ENCODE data around the gene EPHA5. TPM values are rescaled to one million over a fixed set of nuclear protein-coding genes. Genes with fewer than 3 reads are reported as not detected.

The EPHA5 gene
- not detected for total RNA-seq (2021; fragmentation: NEBNext Ultra II Directional; extraction: Animal tissue kit (Norgen Biotek cat#: 25700))
- long read RNA-seq = 0 reads

DNA sequence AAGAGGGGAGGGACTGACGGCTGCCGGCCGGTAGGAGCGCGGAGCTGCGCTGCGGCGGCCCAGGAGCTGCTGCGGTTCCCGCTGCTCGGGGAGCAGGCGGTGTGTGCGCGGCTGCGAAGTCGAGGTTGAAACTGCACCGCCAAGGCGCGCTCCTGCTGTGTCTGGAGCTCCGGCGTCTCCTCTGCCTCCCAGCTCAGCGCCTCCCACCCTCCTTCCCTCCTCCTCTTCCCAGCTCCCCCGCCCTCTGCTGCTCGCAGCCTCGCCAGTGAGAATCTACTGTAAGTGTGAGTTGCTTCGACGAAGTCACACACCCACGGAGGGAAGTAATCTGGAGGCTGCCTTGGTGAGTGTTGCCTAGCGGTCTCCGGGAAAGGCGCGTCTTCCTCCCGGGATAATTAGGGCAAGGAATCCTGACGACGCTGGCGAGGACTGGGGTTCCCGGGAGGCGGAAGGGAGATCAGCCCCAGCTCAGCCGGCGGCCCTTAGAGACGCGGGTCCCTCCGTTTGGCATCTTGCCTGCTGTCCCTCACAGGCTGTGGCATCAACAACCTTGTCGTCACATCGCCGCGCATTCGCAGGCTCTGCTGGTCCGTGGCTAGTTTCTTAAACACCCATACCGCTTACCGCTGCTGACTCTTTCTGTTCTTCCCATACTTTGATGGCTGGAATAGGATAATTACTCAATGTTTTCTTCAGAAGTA lies at the start of gene EPHA5:
Gene EPHA5 (minus strand): TSS at position 159 of the 701 bp plus-strand sequence. CDS start 747 bp downstream, outside the sequence.
- H3K27ac Mint-ChIP-seq = no peak within 1 kb of the TSS
- no peak for TF ChIP-seq CTCF (IDR thresholded peaks at IDR 0.05)
- H3K4me1 Mint-ChIP-seq (ENCODE audit: low read depth) = peaks cover 20% of the 10 kb centered on the region
- no peaks in the 10 kb centered on the region; the same call in 1 of the 2 replicates for H3K9me3 Mint-ChIP-seq
- no peaks in the 10 kb centered on the region for H3K36me3 Mint-ChIP-seq (ENCODE audit: low read depth)
- H3K4me3 Mint-ChIP-seq = peak within 1 kb of the TSS; percentile 69
- H3K27me3 Mint-ChIP-seq (ENCODE audit: insufficient read depth) = peaks cover 21% of the 10 kb centered on the region
- DNase-seq = no peak

DNA sequence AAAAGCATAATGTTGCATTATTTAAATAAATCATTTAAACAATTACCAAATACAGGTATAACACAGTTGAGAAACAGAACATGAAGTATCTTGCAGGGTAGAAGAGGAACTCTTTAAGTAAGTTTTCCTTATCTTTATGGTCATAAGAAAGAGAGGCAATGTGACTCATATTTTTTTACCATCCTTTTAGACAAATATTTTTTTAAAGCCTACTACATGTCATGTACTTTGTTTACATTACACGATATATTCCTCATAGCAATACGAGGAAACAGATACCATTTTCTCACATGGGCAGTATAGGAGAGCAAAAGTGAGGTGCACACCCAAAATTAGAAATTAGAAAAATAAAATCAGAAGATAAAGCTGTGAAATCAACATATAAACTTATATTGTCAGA lies 49.3 kb upstream of the EPHA5 start:
- no peaks in the 10 kb centered on the region for H3K36me3 Mint-ChIP-seq (ENCODE audit: low read depth)
- H3K27me3 Mint-ChIP-seq (ENCODE audit: insufficient read depth) = no peaks in the 10 kb centered on the region
- TF ChIP-seq CTCF (IDR thresholded peaks at IDR 0.05) = no peak
- peaks cover 4% of the 10 kb centered on the region for H3K9me3 Mint-ChIP-seq
- H3K27ac Mint-ChIP-seq = no peak overlapping the region
- DNase-seq = no peak
- H3K4me3 Mint-ChIP-seq = no peak overlapping the region
- no peaks in the 10 kb centered on the region for H3K4me1 Mint-ChIP-seq (ENCODE audit: low read depth)

DNA sequence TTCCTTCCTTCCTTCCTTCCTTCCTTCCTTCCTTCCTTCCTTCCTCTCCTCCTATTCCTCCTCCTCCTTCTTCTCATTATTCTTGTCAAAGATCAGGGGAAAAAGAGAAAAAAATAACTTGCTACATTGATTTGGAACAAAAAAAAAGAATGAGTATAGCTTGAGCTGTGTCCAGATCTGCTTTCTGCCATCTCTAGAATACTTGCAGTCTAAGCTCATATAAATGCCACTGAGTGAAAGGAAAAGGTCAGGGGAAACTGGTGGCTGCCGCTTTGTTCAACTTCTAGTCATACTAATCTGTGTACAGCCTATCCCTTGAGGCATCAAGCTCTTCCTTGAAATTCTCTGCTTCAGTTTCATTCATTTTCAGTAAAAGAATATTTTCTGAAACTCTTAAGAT lies 28.3 kb upstream of the EPHA5 start:
- no peaks in the 10 kb centered on the region; the same call in 1 of the 2 replicates for H3K9me3 Mint-ChIP-seq
- DNase-seq = no peak

DNA sequence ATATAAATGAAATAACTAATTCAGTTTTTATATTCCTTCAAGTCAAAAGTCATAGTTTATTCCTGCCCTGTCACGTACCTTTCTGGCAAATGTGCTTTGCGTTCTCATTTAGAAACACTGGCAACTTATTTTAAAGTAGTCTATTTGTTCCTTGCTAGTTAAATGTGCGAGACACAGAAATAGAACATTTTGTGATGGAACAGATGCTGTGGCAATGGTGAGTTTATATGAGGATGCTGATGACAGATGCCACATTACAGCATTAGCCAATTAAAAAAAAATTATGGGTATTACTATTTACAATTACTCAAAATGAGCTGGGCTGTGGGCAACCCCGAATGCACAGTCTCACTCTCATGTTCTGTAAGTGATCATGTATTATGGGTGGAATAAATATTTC lies 26.1 kb upstream of the EPHA5 start:
- Mint-ChIP-seq H3K27ac (no peak overlapping the region), H3K27me3 (ENCODE audit: insufficient read depth) (no peaks in the 10 kb centered on the region), H3K9me3 (peaks cover 4% of the 10 kb centered on the region), H3K4me3 (no peak overlapping the region), H3K4me1 (ENCODE audit: low read depth) (no peaks in the 10 kb centered on the region), H3K36me3 (ENCODE audit: low read depth) (no peaks in the 10 kb centered on the region)
- DNase-seq = no peak
- no peak for TF ChIP-seq CTCF (IDR thresholded peaks at IDR 0.05)

More for the DNA sequence above, 28.3 kb upstream of the EPHA5 start:
- H3K27me3 Mint-ChIP-seq (ENCODE audit: insufficient read depth) = no peaks in the 10 kb centered on the region
- no peaks in the 10 kb centered on the region for H3K4me1 Mint-ChIP-seq (ENCODE audit: low read depth)
- H3K36me3 Mint-ChIP-seq (ENCODE audit: low read depth) = no peaks in the 10 kb centered on the region
- H3K27ac Mint-ChIP-seq = no peak overlapping the region
- TF ChIP-seq CTCF (IDR thresholded peaks at IDR 0.05) = no peak
- no peak overlapping the region for H3K4me3 Mint-ChIP-seq

GRCh38 chr4:65671372-65671771 lies 1.1 kb upstream of the EPHA5 start:
- H3K27ac Mint-ChIP-seq = no peak overlapping the region
- H3K36me3 Mint-ChIP-seq (ENCODE audit: low read depth) = no peaks in the 10 kb centered on the region
- H3K9me3 Mint-ChIP-seq = no peaks in the 10 kb centered on the region; the same call in 1 of the 2 replicates
- H3K4me3 Mint-ChIP-seq = no peak overlapping the region
- peaks cover 21% of the 10 kb centered on the region for H3K27me3 Mint-ChIP-seq (ENCODE audit: insufficient read depth)
- no peak for TF ChIP-seq CTCF (IDR thresholded peaks at IDR 0.05)
- peaks cover 20% of the 10 kb centered on the region for H3K4me1 Mint-ChIP-seq (ENCODE audit: low read depth)
- DNase-seq = no peak
